Measurements from ENCODE around the gene NDFIP1. TPM values are rescaled to one million over a fixed set of nuclear protein-coding genes. Genes with fewer than 3 reads are reported as not detected.

NDFIP1 gene
- total RNA-seq, 4 donors from 2014 or later: 60.4 to 73.6 (median 64.6) TPM

DNA sequence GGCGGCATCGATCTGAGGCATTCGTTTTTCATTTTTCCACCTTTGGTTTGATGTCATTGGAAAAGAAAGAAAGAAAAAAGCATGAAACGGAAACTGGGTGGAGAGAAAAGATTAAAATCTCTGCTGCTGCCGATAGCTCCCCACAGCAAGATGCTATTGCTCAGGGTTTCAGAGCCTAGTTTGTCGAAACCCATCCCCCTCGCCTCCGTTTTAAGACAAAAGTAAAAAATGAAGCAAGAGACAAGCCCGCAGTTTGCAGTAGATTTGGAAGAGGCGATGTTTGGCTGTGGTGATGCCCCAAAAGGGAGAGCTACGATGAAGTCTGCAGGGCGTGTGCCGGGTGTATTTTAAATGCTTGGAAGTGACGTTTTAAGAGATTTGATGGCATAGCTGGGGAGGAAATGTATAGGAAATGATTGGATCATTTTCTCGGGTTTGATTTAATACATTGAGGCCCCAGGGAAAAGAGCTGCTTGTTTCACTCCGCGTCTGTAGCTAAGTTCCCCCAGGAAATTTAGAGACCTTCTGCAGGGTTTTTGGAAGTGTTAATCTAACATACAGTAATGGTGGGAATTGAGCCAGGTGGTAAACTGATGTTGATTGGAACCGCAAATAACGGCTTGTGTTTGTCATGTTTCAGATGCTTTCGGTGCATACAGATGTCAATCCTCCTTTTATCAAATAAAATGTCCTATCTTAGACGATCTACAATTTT, 909 bp downstream of the NDFIP1 start:
- ATAC-seq (ENCODE audit: low FRiP score): no peak
- TF ChIP-seq, protein P1, sequence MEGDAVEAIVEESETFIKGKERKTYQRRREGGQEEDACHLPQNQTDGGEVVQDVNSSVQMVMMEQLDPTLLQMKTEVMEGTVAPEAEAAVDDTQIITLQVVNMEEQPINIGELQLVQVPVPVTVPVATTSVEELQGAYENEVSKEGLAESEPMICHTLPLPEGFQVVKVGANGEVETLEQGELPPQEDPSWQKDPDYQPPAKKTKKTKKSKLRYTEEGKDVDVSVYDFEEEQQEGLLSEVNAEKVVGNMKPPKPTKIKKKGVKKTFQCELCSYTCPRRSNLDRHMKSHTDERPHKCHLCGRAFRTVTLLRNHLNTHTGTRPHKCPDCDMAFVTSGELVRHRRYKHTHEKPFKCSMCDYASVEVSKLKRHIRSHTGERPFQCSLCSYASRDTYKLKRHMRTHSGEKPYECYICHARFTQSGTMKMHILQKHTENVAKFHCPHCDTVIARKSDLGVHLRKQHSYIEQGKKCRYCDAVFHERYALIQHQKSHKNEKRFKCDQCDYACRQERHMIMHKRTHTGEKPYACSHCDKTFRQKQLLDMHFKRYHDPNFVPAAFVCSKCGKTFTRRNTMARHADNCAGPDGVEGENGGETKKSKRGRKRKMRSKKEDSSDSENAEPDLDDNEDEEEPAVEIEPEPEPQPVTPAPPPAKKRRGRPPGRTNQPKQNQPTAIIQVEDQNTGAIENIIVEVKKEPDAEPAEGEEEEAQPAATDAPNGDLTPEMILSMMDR (IDR thresholded peaks at IDR 0.05): no peak

DNA sequence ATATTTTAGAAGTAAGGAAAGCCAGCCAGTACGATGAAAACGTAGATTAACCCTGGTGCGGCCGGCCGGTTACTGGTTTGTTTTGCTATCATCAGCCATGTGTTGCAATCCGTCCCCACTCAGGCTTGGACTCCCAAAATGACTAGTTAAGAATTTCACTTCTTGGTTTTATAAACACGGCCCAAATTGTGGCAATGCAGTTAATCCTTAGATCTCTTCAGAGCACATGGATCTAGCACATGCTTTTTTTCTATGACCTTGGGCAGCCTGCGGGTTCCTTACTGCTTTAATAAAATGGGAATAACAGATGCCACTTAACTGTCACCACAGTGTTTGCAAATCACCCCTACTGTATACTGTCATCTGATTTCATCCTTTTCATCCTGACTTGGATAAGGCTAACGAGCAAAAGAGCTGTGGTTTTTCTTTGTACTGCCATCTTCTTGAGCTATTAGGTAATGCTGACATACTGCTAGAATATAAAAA, 1.5 kb downstream of the NDFIP1 start:
- no peak for ATAC-seq (ENCODE audit: low FRiP score)
- DNase-seq (ENCODE audit: low spot score): no peak
- TF ChIP-seq, protein P1 (IDR thresholded peaks at IDR 0.05): no peak

More for the DNA sequence above, 909 bp downstream of the NDFIP1 start:
- DNase-seq (ENCODE audit: low spot score): no peak

DNA sequence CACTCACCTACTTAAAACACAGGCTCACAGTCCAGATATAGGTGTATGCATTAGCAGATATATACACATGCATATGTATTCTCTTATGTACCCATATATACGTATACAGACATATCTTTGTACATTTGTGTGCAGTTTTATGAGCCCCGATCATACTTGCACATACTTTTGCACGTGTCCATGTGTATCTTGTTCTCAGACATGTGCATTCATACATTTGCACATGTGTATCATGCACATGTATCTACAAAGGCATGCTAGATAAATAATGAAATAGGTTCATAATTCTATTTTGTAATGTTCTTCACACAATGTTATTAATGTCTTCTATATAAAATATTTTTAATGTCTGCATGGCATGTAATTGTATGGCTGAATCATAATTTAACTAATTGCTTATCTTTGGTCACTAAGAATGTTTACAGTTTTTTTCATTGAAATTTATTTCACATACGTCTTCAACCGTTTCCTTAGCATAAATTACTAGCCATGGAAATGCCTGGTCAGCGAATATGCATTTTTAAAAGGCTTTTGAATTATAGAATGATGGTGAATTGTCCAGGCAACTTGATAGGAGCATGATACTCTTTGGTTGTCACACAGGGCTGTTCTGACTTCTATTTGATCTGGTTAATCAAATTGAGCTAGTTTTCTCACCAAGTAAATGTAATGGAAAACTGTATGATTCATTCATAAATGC, 2.6 kb downstream of the NDFIP1 start:
- DNase-seq (ENCODE audit: low spot score) (no peak), ATAC-seq (ENCODE audit: low FRiP score) (no peak)
- TF ChIP-seq, protein P1 (IDR thresholded peaks at IDR 0.05): no peak

DNA sequence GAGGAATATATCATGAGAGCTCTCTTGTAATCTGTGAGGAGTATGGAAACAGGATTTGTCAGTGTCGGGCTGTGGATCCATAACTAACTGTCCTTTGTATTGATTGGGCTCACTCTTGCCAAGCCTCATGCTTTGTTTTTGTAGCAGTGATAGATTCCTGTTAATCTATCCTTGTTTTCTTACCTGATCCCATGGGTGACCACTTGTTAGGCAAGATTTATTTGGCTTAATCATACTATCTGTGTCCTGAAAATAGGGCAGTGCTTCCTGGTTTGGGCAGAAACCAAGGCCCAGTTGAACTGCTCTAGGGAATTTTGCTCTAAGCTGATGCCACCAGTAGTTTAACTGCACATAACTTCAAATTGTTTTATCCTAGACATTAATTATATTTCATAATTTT, 6.1 kb downstream of the NDFIP1 start:
- TF ChIP-seq, protein P1 (IDR thresholded peaks at IDR 0.05): no peak
- ATAC-seq (ENCODE audit: low FRiP score): no peak
- no peak for DNase-seq (ENCODE audit: low spot score)

DNA sequence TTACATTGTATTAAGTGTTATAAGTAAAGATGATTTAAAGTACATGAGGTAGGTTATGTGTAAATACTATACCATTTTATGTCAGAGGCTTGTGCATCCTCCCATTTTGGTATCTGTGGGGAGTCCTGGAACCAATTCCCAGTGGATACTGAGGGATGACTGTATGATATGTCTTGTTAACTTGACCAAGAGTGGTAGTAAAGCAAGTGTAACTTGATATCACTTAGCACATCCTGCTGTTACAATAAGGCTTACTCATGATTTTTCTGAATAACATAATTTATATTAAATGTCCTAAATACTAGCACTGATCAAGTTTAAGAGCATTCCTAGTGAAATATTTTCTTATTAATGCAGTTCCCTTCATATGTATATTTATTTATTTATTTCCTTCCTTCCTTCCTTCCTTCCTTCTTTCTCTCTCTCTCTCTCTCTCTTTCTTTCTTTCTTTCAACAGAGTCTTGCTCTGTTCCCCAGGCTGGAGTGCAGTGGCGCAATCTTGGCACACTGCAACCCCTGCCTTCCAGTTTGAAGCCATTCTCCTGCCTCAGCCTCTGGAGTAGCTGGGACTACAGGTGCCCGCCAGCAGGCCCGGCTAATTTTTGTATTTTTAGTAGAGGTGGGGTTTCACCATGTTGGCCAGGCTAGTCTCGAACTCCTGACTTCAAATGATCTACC, 7.5 kb downstream of the NDFIP1 start:
- DNase-seq (ENCODE audit: low spot score) (no peak), ATAC-seq (ENCODE audit: low FRiP score) (no peak)
- TF ChIP-seq, protein P1 (IDR thresholded peaks at IDR 0.05): no peak

DNA sequence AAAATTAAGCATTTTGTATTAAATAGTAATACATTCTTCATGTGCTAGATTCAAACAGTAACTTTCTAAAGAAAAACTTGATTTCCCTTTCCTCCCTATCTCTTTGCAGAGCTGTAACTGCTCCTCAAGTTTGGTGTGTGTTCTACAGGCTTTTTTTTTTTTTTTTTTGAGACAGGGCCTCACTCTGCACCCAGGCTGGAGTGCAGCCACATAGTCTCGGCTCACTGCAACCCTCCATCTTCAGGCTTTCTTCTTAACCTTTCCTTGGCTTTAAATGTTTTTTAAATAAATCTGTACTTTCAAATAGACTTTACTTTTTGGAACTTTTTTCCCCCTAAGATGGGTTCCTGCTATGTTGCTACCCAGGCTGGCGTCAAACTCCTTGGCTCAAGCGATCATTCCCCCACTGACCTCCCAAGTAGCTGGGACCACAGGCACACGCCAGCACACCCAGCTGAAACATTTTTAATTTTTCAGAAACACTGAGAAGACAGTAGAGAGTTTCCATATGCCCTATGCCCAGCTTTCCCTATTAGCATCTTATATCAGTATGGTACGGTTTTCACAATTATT, 9.1 kb downstream of the NDFIP1 start:
- no peak for ATAC-seq (ENCODE audit: low FRiP score)
- no peak for DNase-seq (ENCODE audit: low spot score)
- TF ChIP-seq, protein P1 (IDR thresholded peaks at IDR 0.05): no peak
